IPS-18a (cell line): Measurements from ENCODE around the gene ZNF335.
"Not testable (repeated sequence)": the region's sequence is repeated elsewhere in the genome, so short reads cannot be mapped to it uniquely, and the experiment has no call there.

Experiments used
- H3K27ac ChIP-seq: one replicate; pipeline ENCODE4 v1.5.1; 2013; ENCODE audit warnings: low read length
- H3K27me3 ChIP-seq: one replicate; pipeline ENCODE4 v1.6.1; 2013; ENCODE audit warnings: mild to moderate bottlenecking, low read length; ENCODE audit not compliant: control insufficient read depth, insufficient read depth
- H3K36me3 ChIP-seq: one replicate; pipeline ENCODE4 v1.6.1; 2013; ENCODE audit warnings: low read depth, low read length; ENCODE audit not compliant: control insufficient read depth
- H3K4me1 ChIP-seq: one replicate; pipeline ENCODE4 v1.6.1; 2013; ENCODE audit warnings: low read depth, low read length; ENCODE audit not compliant: control insufficient read depth
- H3K4me3 ChIP-seq: one replicate; pipeline ENCODE4 v1.5.1; 2013; ENCODE audit warnings: low read length
- H3K9ac ChIP-seq: one replicate; pipeline ENCODE4 v1.6.1; 2013; ENCODE audit warnings: mild to moderate bottlenecking, low read length, moderate library complexity
- H3K9me3 ChIP-seq: one replicate; pipeline ENCODE4 v1.6.1; 2013; ENCODE audit warnings: low read depth, low read length; ENCODE audit not compliant: control insufficient read depth

The ZNF335 gene

DNA sequence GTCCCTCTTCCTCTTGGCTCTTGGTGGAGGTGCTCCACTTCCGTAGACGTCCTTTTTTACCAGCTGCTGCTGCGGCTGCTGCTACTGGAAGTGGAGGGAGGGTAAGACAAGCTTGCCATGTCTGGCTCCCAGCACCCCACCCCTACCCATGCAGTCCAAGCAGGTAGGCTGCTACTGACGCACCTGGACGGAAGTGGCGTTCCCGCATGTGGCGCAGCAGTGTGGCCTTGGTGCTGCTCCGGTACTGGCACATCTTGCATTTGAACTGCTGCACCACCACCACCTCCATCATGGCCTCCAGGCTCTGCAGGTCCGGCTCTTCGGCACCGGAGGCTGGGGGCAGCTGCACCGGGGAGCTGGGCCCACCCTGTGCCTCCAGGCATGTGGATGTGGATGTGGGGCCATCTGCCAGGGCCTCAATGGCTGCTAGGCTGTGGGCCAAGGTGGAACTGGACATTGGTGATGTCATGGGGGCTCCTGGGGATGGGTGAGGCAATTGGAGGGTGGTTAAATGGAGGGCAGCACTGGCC is 4.4 kb downstream of the ZNF335 start:
- no peak overlapping the region for H3K4me3 ChIP-seq
- H3K9ac ChIP-seq: no peak overlapping the region
- H3K4me1 ChIP-seq: no peaks in the 10 kb centered on the region
- H3K27me3 ChIP-seq: no peaks in the 10 kb centered on the region
- no peak overlapping the region for H3K27ac ChIP-seq
- no peaks in the 10 kb centered on the region for H3K9me3 ChIP-seq
- peaks cover 20% of the 10 kb centered on the region for H3K36me3 ChIP-seq

DNA sequence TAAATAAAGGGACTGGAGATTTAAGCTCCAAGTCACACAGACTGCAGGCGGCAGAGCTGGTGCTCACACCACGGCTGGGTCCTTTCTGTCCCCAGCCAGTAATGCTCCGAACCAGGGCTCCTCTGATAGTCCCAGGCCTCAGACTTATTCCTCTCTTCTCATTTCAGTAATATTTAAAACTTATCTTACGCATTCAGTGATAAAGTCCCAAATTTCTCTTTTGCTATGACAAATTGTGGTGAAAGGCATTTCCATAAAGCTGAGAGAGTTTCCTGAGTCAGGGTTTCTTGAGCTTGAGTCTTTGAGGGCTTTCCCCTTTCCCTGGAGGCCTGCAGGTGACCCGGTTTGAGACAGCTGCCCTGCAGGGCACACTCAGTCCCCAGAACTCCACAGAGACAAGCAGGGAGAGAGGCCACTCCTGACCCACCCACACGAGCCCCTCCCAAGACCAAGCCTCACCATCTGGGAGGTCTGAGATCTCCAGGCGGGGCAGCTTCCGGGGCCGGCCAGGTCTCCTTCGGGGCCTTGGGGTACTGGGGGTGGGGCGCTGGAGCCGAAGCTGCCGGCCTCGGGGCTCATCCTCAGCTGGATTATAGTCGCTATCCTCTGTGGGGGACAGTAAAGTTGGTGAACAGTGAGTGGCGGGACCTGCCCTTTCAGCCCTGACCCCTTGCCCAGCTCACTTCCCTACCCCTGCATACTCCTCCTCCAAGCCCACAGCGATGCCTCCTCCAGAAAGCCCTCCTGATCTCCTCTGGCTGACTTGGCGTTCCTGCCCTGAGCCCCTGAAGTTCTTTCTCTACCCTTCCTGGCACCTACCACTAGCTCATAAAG is 6.6 kb downstream of the ZNF335 start:
- peaks cover 24% of the 10 kb centered on the region for H3K36me3 ChIP-seq
- no peak overlapping the region for H3K27ac ChIP-seq
- no peaks in the 10 kb centered on the region for H3K4me1 ChIP-seq
- no peaks in the 10 kb centered on the region for H3K9me3 ChIP-seq
- H3K9ac ChIP-seq: no peak overlapping the region
- no peak overlapping the region for H3K4me3 ChIP-seq
- no peaks in the 10 kb centered on the region for H3K27me3 ChIP-seq

- no peaks in the 10 kb centered on the region for H3K27me3 ChIP-seq
- H3K36me3 ChIP-seq: peaks cover 32% of the 10 kb centered on the region
- H3K27ac ChIP-seq: no peak overlapping the region
- no peak overlapping the region for H3K9ac ChIP-seq
- no peaks in the 10 kb centered on the region for H3K4me1 ChIP-seq
- no peaks in the 10 kb centered on the region for H3K9me3 ChIP-seq
- H3K4me3 ChIP-seq: no peak overlapping the region
Observed at GRCh38 chr20:45964006-45964400, 8.0 kb downstream of the ZNF335 start.

DNA sequence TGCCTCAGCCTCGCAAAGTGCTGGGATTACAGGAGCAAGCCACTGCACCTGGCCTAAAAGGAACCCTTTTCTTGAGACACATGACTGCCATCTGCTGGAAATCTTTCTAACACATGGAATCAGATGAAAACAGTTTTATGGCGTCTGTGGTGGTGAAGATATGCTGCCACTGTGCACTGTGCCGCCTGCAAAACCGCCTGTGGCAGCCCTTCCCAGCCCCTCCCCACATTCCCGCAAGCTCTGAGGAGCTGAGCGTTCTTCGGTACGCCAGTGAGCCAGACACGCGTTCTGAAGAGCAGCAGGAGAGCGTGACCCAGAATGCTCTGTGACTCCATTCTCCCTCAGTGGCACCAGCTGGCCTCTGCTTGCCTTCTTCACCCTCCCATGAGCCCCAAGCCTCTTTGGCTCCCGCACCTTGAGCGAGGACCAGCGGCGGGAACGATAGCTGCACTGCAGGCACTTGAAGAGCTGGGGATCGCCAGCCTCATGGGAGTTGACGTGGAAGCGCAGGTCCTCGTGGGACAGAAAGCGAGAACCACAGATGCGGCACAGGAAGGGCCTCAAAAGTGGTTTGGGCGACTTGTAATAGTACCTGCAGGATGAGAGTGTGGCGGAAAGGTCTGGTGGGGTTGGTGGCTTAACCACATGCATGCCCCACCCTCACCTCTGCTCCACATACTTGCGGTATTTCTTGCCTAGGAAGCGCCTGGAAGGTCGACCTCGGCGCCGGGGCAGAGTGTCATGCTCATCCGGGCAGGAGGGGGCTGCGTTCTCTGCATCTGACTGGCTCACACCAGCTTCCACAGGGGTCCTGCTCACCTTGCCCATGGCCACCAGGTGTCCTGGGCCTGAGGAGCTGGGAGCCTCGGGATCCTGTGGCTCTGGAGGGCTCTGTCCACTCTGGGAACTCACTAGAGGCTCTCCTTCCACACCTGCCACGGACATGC is 8.7 kb downstream of the ZNF335 start:
- H3K4me3 ChIP-seq: no peak overlapping the region
- H3K9ac ChIP-seq: no peak overlapping the region
- no peaks in the 10 kb centered on the region for H3K9me3 ChIP-seq
- H3K4me1 ChIP-seq: no peaks in the 10 kb centered on the region
- H3K27ac ChIP-seq: no peak overlapping the region
- peaks cover 35% of the 10 kb centered on the region for H3K36me3 ChIP-seq
- no peaks in the 10 kb centered on the region for H3K27me3 ChIP-seq

GRCh38 chr20:45962031-45962755 is 9.8 kb downstream of the ZNF335 start:
- Histone ChIP-seq H3K27me3 (no peaks in the 10 kb centered on the region), H3K9ac (no peak overlapping the region), H3K36me3 (peaks cover 33% of the 10 kb centered on the region), H3K4me3 (no peak overlapping the region), H3K4me1 (no peaks in the 10 kb centered on the region), H3K9me3 (no peaks in the 10 kb centered on the region), H3K27ac (no peak overlapping the region)

GRCh38 chr20:45959956-45960630 is 11.9 kb downstream of the ZNF335 start:
- H3K27ac ChIP-seq: no peak overlapping the region
- H3K9ac ChIP-seq: no peak overlapping the region
- no peaks in the 10 kb centered on the region for H3K9me3 ChIP-seq
- H3K4me1 ChIP-seq: no peaks in the 10 kb centered on the region
- peaks cover 26% of the 10 kb centered on the region for H3K36me3 ChIP-seq
- no peaks in the 10 kb centered on the region for H3K27me3 ChIP-seq
- no peak overlapping the region for H3K4me3 ChIP-seq

- H3K4me1 ChIP-seq: no peaks in the 10 kb centered on the region
- peaks cover 26% of the 10 kb centered on the region for H3K36me3 ChIP-seq
- no peak overlapping the region for H3K27ac ChIP-seq
- no peak overlapping the region for H3K4me3 ChIP-seq
- no peak overlapping the region for H3K9ac ChIP-seq
- H3K9me3 ChIP-seq: no peaks in the 10 kb centered on the region
- H3K27me3 ChIP-seq: no peaks in the 10 kb centered on the region
Observed at GRCh38 chr20:45959126-45959525, 12.9 kb downstream of the ZNF335 start.

GRCh38 chr20:45958593-45958992 is 13.4 kb downstream of the ZNF335 start:
- Histone ChIP-seq H3K9ac (no peak overlapping the region), H3K36me3 (peaks cover 26% of the 10 kb centered on the region)

DNA sequence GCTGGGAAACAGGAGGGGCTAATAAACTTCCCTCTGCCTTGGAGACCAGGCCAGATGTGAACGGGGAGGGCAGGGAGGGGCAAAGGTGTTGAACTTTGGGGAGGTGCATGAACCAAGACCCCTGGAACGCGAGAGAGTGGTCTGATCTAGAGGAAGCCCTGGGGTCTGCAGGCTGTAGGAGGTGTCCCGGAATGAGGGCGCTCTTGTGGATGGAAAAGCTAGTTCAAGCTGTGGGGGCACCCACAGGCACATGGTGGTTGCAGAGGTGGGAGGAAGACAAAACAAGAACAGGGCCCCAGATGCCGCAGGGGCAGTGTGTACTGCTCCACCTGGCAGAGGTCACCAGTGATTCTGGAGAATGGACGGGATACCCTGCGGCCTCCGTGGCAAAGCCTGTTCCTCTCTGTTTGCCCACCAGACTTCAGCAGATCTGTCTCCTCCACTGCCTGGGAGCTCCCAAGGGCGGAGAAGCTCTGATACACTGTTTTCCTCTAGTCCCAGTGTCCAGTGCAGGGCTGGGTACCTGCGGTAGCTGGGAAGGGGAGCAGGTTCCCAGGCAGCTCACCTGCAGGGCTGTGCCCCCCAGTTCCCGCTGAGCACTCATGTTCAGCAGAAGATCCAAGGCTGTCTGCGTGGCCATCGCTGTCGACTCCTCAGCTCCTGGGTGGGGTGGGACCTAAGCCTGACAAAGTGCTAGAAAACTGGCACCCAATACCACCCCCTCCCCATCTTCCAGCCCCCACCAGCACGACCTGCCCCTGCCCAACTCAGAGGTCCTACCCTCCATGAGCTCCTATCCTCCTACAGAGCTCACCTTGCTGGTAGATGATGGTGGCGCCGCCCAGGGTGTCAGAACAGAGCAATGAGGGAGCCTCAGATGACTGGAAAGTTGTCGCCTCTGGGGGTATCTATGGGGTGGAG is 14.7 kb downstream of the ZNF335 start:
- no peaks in the 10 kb centered on the region for H3K4me1 ChIP-seq
- no peak overlapping the region for H3K4me3 ChIP-seq
- no peaks in the 10 kb centered on the region for H3K27me3 ChIP-seq
- H3K27ac ChIP-seq: no peak overlapping the region
- H3K9ac ChIP-seq: no peak overlapping the region
- no peaks in the 10 kb centered on the region for H3K9me3 ChIP-seq
- peaks cover 22% of the 10 kb centered on the region for H3K36me3 ChIP-seq

More at GRCh38 chr20:45958593-45958992, 13.4 kb downstream of the ZNF335 start:
- no peaks in the 10 kb centered on the region for H3K27me3 ChIP-seq
- no peaks in the 10 kb centered on the region for H3K4me1 ChIP-seq
- no peak overlapping the region for H3K27ac ChIP-seq
- H3K9me3 ChIP-seq: no peaks in the 10 kb centered on the region
- no peak overlapping the region for H3K4me3 ChIP-seq

- H3K36me3 ChIP-seq: peaks cover 25% of the 10 kb centered on the region
- H3K27ac ChIP-seq, H3K9ac ChIP-seq, H3K27me3 ChIP-seq, H3K9me3 ChIP-seq, H3K4me3 ChIP-seq, H3K4me1 ChIP-seq: not testable (repeated sequence)
Observed at GRCh38 chr20:45956326-45956725, 15.7 kb downstream of the ZNF335 start.
